HG02938 (cell line): ENCODE measurements around the gene MAB21L3.
A peak's percentile ranks its signal among the peaks of the same experiment; 100 is the strongest.

Experiments used
- ATAC-seq: cut with Tn5 transposase; IDR thresholded peaks from one replicate; pipeline ENCODE4 v1.9.1; 2021; ENCODE audit warnings: mild to moderate bottlenecking, moderate library complexity; ENCODE audit not compliant: unreplicated experiment

MAB21L3 gene

DNA sequence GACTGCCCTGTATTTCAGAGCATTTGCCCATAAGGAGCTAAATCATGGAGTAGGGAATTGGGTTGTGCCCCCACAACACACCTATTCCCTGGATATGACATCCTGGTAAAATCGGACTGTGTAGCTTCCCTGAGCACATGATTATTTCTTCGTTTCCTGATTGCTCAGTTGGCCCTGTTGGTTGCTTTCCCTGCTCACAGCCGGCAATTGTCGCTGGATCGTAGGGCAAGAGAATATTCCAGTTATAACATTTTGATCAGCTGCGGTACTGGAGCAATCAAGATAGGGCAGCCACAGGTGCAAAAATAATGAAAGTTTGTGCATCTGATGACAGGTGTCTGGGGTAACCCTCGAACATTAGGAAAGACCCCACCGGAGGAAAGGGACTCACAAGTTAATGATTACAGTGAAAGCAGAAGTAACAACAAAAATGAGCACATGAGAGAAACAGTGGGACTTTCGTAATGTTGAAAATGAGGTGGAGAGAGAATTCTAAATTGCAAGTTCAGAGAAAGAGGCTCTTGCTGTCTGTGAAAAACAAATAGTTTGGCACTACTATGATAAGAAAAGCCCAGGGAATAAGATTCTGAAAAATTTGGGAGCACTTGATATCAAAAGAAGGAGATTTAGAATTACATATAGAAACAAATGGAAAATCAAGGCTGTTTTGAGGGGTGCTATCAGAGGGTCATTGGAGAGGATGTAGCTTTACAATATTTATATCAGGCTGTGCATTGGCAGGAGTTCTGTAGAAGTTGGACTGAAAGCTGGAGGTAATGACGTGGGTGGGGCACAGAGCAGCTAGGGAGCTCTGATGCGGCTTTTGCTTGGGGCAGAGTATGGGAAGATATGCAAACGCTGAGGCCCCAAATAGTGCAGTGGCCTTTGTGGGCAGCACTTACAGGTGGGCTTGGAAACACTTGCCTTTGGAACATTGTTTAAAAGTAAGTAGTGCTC is at the start of gene MAB21L3:
Gene MAB21L3 (plus strand): TSS at position 833 of the 957 bp plus-strand sequence. CDS start 1,217 bp downstream, outside the sequence.
- ATAC-seq, result peak; percentile 76

DNA sequence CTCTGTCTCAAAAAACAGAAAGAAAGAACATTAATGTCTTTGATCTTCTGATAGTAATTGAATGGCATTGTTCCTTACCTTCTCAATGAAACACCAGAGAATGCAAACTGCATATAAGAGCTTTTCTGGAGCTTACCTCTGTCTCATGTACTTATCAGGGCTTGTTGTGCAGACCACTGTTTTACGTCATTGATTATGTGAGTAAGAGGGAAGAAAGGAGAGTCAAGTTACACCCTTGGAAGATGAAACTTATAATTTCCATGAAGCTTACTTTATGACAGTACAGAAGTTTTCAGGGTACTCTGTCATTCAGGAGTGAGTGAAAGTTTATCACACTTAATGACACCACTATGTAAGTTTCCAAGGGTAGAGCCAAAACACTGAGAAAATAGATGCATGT is 49.0 kb upstream of the MAB21L3 start:
- ATAC-seq, result no peak

DNA sequence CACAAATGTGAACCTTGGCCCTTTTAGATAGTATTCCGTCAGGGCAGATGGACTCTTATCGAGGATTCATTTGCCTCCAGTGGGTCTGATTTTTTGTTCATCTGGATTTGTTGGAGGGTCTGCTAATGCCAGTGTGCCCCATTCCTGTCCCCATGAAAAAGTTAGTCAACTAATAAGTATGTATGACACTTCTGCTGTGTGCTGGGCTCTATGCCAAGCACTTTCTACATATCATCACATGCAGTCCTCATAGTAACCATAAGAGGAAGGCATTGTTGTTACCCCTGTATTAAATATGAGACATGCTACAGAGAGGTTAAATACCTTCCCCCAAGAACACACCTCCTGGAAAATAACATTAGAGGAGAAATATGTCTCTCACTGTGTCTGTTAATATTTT is 46.6 kb upstream of the MAB21L3 start:
- no peak for ATAC-seq

DNA sequence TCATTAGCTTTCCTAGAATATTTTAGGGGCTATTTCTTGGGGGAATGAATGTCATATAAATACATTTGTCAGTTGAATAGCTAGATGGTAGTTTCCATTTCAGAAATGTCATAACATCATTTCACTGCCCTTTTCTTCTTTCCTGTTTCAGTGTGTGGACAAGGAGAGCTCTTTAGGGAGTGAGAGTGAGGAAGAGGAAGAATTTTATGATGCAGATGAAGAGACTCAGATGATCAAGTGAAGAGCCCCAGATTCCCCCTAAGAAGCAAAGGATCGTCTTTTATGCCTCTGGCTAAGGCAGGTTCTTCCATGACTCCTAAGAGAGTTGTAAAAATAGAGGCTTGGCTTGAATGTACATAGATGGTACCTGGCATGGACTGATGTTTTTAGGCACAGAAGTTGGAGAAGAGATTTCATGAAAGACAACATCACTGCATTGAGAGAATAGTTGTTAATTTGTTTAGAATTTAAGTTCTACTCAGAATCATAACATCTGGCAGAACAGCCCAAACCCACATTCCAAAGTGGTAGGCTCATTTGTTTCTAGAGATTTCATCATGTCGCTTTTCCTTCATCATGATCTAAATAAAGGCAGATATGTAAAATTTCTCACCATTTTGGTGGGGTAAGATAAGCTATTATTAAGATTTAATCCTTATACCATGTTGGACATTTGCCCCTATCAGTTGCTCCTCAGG is 44.2 kb upstream of the MAB21L3 start:
- no peak for ATAC-seq

DNA sequence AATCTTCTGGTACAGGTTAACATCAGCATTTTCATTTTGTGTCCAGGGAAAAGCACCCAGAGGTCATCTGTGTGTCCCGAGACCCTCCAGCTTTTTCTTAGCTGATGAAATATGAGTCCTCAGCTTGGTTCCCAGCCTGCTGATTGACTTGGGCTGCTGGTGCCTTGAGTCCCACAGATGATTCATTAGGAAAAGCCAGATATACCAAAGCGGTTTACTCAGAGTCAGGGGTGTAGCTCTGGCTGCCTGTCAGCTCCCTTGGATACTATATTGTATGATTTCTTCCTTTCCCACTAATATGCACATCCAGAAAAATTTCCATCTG is 43.7 kb upstream of the MAB21L3 start:
- no peak for ATAC-seq

DNA sequence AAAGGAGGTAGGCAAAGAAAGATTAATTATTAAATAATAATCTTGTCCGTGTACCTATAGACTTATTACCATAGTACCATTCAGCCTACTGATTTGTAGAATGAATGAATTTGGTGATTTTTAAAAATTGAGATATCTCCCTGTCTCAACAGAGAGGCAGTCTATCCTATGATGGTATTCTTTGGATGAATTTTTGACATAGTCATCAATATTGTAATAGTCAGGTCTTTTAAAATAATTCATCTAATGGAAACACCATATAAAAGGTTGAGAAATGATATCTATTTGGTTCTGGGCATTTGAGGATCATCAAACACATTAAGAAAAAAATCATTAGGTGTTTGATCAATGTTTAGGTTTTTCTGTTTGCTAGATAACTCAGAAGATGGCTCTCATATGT is 35.6 kb upstream of the MAB21L3 start:
- ATAC-seq, result no peak

DNA sequence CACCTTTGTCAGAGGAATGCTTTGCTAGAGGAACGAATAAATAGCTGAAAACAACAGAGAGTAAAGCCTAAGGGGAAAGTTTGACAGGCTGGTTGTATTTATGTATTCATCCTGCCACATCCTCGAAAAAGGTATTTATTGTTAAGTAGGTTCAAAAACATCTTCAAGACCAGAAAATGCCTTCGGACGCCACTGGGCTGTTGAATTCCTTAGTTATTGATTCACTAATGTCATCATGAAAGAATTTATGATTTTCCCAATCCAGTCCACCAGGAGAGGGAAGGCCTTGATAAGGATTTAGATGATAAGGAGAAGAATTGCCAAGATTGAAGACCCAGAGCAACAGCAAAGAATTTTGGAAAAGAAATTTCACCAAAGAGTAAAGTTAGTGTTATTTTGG is 35.2 kb upstream of the MAB21L3 start:
- no peak for ATAC-seq

DNA sequence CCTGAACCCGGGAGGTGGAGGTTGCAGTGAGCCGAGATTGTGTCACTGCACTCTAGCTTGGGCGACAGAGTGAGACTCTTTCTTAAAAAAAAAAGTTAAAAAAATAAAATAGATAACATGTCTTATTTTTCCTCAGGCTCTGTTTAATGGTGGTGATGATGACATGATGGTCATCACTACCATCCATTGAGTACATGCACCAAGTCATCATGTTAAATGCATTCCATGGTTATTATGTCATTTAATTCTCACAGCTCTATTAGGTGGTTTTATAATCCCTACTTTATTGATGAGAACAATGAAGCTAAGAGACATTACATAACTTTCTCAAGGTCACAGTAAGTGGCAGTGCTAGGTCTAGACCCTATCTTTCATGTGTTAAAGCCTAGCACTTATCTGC is 34.4 kb upstream of the MAB21L3 start:
- ATAC-seq, result no peak

DNA sequence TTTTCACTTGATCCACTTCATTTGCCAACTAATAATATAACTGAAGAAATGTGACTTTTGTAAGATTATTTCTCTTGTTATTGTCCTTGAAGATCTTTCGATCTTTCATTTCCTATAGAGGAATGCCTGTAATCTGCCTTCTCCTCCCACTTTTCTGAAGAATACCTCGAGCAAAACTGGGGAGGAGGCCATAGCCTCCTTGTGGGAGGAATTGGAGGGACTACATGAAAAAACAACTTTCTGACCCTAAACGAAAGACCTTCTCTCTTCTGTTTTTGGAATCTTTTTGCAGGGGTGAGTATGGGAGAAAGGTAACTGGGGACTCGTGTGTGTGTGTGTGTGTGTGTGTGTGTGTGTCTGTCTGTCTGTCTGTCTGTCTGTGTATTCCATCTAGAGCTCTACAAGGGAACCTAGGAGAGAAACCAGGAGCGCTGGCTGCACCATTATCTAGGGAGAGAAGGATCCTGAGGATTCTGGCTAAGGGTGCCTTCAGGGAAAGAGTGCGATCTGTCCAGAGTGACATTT is 32.4 kb upstream of the MAB21L3 start:
- no peak for ATAC-seq

DNA sequence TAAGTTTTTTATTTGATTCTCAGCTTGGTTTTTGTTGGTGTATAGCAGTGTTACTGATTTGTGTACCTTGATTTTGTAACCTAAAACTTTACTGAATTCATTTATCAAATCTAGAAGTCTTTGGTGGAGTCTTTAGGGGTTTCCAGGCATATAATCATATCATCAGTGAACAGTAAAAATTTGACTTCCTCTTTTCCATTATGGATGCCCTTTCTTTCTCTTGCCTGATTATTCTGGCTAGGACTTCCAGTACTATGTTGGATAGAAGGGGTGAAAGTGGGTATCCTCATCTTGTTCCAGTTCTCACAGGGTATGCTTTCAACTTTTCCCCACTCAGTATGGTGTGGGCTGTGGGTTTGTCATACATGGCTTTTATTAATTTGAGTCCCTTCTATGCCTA is 23.6 kb upstream of the MAB21L3 start:
- no peak for ATAC-seq

DNA sequence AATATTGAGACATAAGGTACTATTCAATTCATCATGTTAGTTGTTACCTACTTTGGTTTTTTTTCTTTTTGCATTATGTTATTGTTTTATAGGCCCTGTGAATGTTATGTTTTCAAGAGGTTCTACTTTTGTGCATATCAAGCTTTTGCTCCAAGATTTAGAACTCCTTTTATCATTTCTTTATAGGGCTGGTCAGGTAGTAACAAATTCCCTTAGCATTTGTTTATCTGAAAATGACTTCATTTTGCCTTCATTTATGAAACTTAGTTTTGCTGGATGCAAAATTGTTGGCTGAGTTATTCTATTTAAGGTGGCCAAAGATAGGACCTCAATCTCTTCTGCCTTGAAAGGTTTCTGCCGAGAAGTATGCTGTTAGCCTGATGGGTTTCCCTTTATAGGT is 21.3 kb upstream of the MAB21L3 start:
- ATAC-seq, result no peak

DNA sequence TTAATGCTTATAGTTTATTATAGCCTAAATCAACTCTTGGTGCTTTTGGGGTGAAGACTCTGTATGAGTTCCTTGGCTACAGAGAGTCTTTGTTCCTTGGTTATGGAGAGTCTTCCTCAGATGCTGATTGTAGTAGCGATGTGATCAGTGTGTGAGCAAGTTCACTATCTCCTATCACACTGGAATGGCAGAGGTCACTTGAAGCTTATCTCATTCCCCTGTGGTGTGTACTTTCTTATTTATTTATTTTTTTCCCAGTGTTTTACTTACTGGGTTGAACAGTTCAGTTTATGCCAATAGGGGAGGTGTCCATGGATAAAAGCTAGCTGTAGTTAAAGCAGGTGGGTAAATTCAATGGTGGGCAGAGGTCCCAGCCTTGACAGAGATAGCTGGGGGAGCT is 20.1 kb upstream of the MAB21L3 start:
- no peak for ATAC-seq

DNA sequence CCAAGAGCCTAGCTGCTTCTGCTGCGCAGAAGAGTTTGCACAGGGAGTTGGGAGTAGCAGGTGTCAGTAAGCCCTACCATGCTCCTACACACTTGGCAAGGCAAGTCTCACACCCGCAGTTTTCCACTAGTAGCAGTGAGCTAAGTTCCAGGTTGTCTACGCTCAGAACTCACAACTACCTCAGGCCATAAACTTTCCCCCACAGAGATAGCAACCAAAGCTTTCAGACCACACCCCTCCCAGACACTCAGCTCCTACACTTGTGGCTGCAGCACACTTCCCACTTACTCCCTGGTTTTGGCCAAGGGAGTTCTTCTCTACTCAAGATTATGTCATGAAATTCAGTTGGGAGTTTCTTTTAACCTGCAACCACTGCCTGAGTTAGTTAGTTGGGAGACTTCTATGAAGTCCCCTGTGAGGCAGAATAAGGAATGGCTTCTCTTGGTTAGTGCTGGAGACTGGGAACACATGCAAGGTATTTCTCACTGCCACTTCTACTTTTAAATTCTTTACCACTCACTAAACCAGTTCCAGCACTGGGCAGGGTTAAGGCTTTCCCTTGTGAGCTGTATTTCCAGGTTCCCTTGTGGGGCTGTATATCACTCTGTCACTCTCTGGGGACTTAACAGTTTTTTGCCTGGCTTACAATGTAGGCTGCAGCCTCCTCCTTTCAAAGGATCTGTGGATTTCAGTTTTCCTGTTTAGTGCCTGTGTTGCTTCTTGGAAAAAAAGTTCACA is 18.3 kb upstream of the MAB21L3 start:
- ATAC-seq, result no peak

DNA sequence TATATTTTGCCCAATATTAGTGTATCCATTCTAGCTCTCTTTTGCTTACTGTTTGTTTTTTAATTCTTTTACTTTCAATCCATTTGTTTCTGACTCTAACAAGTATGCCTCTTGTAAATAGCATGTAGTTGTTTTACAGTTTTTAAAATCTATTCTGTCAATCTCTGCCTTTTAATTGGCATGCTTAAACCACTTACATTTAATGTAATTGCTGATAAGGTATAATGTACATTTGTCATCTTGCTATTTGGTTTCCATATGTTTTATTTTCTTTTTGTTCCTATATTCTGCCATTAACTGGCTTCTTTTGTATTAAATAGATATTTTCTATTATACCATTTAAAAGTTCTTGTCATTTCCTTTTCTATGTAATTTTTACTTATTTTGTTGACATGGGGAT is 16.2 kb upstream of the MAB21L3 start:
- no peak for ATAC-seq

DNA sequence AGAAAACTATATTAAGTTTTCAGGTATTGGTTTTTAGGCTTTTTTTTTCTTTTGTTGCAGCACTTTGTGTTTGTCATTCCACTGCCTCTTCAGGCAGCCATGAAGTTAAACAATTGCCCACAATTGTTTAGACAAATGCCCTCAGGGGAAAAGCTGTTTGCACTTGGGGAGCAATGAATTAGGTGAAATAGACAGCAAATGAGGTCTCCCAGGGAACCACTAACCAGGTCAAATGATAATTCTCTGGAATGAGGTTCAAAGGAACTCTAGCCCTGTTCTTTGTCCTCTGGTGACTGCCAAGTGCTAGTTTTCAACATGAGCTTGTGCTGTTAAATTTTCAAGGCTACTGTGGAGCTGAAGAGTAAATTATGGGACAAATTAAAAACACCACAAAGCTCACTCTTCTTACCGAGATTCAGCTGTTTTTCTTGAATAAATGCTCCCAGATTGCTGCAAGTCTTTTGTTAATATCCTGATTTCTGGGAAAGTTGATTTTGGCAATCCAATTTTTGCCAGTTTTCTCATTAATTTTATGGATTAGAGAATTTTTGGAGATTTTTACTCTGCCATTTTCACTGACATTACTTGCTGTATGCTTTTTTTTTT is 15.1 kb upstream of the MAB21L3 start:
- no peak for ATAC-seq

DNA sequence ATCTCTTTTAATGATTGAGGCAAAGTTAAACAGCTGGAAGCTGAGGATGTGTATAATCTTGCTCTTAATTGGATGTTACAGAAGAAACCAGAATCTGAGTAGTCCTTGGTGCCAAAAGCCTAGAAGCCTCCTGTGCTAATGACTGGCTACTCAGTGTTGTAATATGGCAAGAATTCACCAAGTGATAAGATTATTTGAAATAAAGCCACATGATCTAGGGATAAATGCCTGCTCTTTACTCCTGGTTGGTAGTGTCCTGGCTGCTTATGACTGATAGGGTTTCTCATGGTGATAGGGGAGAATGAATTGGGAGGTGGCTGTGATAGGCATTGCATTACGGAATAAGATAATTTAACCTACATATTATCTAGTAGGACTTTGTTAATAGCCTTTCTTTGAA is 13.6 kb upstream of the MAB21L3 start:
- no peak for ATAC-seq

DNA sequence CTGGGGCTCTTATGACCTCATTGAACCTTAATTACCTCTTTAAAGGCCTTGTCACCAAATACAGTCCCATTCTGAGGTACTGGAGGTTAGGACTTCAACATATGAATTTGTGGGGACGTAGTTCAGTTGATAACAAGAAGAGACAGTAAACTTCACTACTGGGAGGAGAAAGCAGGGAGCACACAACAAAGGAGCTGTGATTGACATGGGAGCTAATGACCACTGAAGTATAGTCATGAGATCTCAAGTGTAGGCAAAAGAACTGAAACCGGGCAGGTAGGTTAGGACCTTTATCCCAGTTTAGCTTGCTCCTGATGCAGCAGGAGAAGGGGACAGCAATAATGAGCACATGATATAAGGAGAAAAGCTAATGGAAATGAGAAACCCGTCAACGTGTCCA is 11.8 kb upstream of the MAB21L3 start:
- no peak for ATAC-seq

DNA sequence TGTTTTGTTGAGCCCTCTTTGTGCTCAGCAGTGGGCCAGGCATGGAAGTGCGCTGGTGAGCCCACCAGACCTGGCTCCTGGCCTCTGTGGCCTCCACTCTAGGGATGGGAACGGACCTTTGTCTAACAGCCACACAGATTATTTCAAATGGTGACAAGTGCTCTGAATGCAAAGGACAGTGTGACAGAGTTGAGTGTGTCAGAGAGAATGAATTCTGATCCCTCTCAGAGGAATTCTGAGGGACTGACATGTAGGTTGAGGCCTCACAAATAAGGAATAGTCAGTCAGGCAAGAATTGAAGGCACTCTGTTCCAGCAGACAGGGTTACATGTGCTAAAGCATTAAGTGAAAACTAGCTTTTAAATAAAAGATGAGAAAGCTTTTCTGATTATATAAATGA is 11.3 kb upstream of the MAB21L3 start:
- ATAC-seq, result no peak

DNA sequence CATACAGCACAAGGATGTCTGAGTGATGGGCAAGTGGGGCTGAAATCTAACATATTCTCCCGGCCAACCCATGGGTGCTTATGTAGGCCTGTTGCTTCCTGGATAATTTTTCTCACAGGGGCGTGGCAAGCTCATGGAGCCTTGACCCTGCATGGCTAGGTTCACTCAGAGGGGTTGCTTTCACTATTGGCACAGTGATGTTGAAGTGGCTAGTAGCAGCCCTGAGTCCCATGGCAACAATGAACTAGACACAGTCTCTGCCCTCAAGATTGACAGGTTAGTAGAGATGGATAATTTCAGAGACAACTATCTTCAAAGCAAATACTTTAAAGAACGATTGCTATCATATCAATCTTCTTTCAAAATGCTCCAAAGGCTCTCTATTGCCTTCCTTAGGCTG is 6.5 kb upstream of the MAB21L3 start:
- no peak for ATAC-seq

DNA sequence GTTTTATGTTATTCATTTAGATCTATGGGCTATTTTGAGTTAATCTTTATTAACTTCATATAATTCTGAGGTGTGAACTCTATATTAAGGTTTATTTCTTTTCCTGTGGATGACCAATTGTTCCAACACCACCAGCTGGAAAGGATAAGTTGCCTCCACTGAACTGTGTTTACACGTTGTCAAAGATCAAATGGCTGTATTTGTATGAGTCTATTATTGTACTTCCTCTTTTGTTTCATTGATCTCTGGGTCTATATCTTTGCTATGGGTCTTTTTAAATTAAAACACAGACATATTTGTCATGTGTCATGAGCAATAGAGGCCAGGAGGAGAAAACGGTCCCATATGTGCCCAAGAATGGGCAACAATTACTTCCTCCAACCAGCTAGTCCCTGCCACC is 5.2 kb upstream of the MAB21L3 start:
- ATAC-seq, result no peak

DNA sequence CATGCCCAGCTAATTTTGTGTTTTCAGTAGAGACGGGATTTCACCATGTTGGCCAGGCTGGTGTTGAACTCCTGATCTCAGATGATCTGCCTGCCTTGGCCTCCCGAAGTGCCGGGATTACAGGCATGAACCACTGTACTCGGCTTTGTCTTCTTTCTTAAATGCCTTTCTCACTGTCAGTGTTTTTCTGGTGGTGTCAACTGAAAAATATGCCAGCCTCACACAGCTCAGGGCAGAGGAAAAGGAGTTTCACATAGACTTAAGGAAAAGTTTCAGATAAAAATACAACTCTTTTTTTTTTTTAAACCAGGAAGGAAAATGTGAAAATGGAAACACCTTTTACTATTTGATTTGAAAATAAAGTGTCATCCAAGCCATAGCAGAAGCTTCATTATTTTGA is 4.6 kb upstream of the MAB21L3 start:
- ATAC-seq, result no peak
